Liver (tissue), 9 donors: ENCODE results near the gene GLB1L3. TPM values are rescaled to one million over a fixed set of nuclear protein-coding genes. Genes with fewer than 3 reads are reported as not detected.

Experiments
- DNase-seq: peaks from one replicate; pipeline ENCODE4 v3.0.0-alpha.2; 2017; ENCODE audit warnings: low spot score
- H3K27ac ChIP-seq, 2 donors: one replicate each; pipeline ENCODE4 v1.7.0; 2013; ENCODE audit warnings: inconsistent platforms in 2 of 2, low read length in 2 of 2, control low read depth in 1 of 2, low read depth in 1 of 2, mild to moderate bottlenecking in 1 of 2
- H3K27me3 ChIP-seq, 4 donors: one replicate each; pipeline versions ENCODE4 v1.6.1 to v1.7.0; 2013; ENCODE audit warnings: low read length in 3 of 4, inconsistent platforms in 1 of 4, mild to moderate bottlenecking in 1 of 4, moderate library complexity in 1 of 4; ENCODE audit not compliant: control insufficient read depth in 4 of 4, insufficient read depth in 4 of 4
- H3K36me3 ChIP-seq, 4 donors: one replicate each; pipeline versions ENCODE4 v1.6.1 to v1.7.0; 2013; ENCODE audit warnings: low read length in 3 of 4, mild to moderate bottlenecking in 3 of 4, low read depth in 1 of 4, moderate library complexity in 1 of 4; ENCODE audit not compliant: control insufficient read depth in 4 of 4, insufficient read depth in 3 of 4
- H3K4me1 ChIP-seq, 4 donors: one replicate each; pipeline versions ENCODE4 v1.6.1 to v1.7.0; 2013; ENCODE audit warnings: low read length in 3 of 4, mild to moderate bottlenecking in 3 of 4, moderate library complexity in 1 of 4; ENCODE audit not compliant: control insufficient read depth in 4 of 4, insufficient read depth in 4 of 4
- H3K4me3 ChIP-seq, 3 donors: one replicate each; pipeline versions ENCODE4 v1.6.1 to v1.7.0; 2013; ENCODE audit warnings: low read length in 3 of 3, control low read depth in 1 of 3, low read depth in 1 of 3, mild to moderate bottlenecking in 1 of 3
- H3K9ac ChIP-seq, 2 donors: one replicate each; pipeline ENCODE4 v1.7.0; 2013; ENCODE audit warnings: low read length in 2 of 2, mild to moderate bottlenecking in 2 of 2, moderate library complexity in 2 of 2, control low read depth in 1 of 2, low read depth in 1 of 2
- H3K9me3 ChIP-seq, 4 donors: one replicate each; pipeline versions ENCODE4 v1.6.1 to v1.7.0; 2013; ENCODE audit warnings: low read length in 3 of 4; ENCODE audit not compliant: control insufficient read depth in 4 of 4
- EGR1 ChIP-seq, 2 donors: IDR thresholded peaks; 2 replicates each; pipeline ENCODE4 v1.6.1; 2016 to 2018; ENCODE audit warnings: antibody characterized with exemption in 2 of 2, low read depth in 2 of 2
- FOXA1 ChIP-seq: IDR thresholded peaks from 2 replicates; pipeline ENCODE4 v1.6.1; 2016; ENCODE audit warnings: antibody characterized with exemption
- GABPA ChIP-seq, 2 donors: IDR thresholded peaks in 1 of 2; conservative IDR thresholded peaks in 1 of 2; 2 replicates each; pipeline ENCODE4 v1.6.1; 2016; ENCODE audit warnings: antibody characterized with exemption in 2 of 2, mild to moderate bottlenecking in 1 of 2, moderate library complexity in 1 of 2
- HNF4G ChIP-seq: IDR thresholded peaks from 2 replicates; pipeline ENCODE4 v1.6.1; 2016; ENCODE audit warnings: antibody characterized with exemption
- JUND ChIP-seq, 2 donors: IDR thresholded peaks; 2 replicates each; pipeline ENCODE4 v1.6.1; 2016; ENCODE audit warnings: antibody characterized with exemption in 2 of 2
- RAD21 ChIP-seq, 2 donors: IDR thresholded peaks; 2 replicates each; pipeline ENCODE4 v1.6.1; 2016; ENCODE audit warnings: antibody characterized with exemption in 2 of 2, mild to moderate bottlenecking in 2 of 2
- RXRA ChIP-seq, 2 donors: IDR thresholded peaks; 2 replicates each; pipeline ENCODE4 v1.6.1; 2017 to 2018; ENCODE audit warnings: antibody characterized with exemption in 2 of 2, mild to moderate bottlenecking in 1 of 2
- SP1 ChIP-seq: IDR thresholded peaks from 2 replicates; pipeline ENCODE4 v1.6.1; 2018; ENCODE audit warnings: antibody characterized with exemption, mild to moderate bottlenecking
- TAF1 ChIP-seq: conservative IDR thresholded peaks from 2 replicates; pipeline ENCODE4 v1.6.1; 2016; ENCODE audit warnings: antibody characterized with exemption, mild to moderate bottlenecking
- YY1 ChIP-seq: IDR thresholded peaks from 2 replicates; pipeline ENCODE4 v1.6.1; 2016; ENCODE audit warnings: antibody characterized with exemption, mild to moderate bottlenecking
- WGBS: extraction: QIAGEN DNeasy Blood & Tissue Kit; methylation state at CpG from one replicate; pipeline ENCODE4 v1.1.7; 2013; 5-methylcytosine and 5-hydroxymethylcytosine counted together
- polyA plus RNA-seq, 2 donors: library from polyadenylated mRNA; stranded (reverse) in 1 of 2; unstranded in 1 of 2; fragments of 200-250 nt in 1 of 2; fragments of >200 nt in 1 of 2; fragmentation: Nextera tagmentation in 1 of 2; extraction: Ambion mirVana in 1 of 2; gene quantifications; one replicate each; pipeline versions ENCODE4 v1.2.1 to v1.2.3, GENCODE V29; 2013 to 2015
- total RNA-seq, 2 donors: library from RNA; depleted of rRNA; stranded (reverse); fragments of >200 nt; gene quantifications; one replicate each; pipeline ENCODE4 v1.2.3, GENCODE V29; 2014
- TF ChIP-seq, protein P1 (sequence below): IDR thresholded peaks from 2 replicates; pipeline ENCODE4 v1.6.1; 2016; ENCODE audit warnings: antibody characterized with exemption
- TF ChIP-seq, protein P2 (sequence below): IDR thresholded peaks from 2 replicates; pipeline ENCODE4 v1.6.1; 2016; ENCODE audit warnings: antibody characterized with exemption, mild to moderate bottlenecking
- TF ChIP-seq, protein P3 (sequence below): IDR thresholded peaks from 2 replicates; pipeline ENCODE4 v1.6.1; 2016; ENCODE audit warnings: antibody characterized with exemption
- TF ChIP-seq, protein P4 (sequence below): IDR thresholded peaks from 2 replicates; pipeline ENCODE4 v1.6.1; 2016; ENCODE audit warnings: antibody characterized with exemption
- TF ChIP-seq, protein P5 (sequence below): fragments of 150-350 bp; IDR thresholded peaks from 2 replicates; pipeline ENCODE4 v1.5.1; 2017; ENCODE audit warnings: improper control_type of control experiment, low read depth, low read length; ENCODE audit not compliant: missing input control
- donor health status: healthy.
- donor health status: healthy.
- donor health status: healthy.
- donor health status: healthy.
- donor health status: healthy.

The GLB1L3 gene
- total and polyA plus RNA-seq, 4 donors, result 0.08 TPM; not detected in 3

DNA sequence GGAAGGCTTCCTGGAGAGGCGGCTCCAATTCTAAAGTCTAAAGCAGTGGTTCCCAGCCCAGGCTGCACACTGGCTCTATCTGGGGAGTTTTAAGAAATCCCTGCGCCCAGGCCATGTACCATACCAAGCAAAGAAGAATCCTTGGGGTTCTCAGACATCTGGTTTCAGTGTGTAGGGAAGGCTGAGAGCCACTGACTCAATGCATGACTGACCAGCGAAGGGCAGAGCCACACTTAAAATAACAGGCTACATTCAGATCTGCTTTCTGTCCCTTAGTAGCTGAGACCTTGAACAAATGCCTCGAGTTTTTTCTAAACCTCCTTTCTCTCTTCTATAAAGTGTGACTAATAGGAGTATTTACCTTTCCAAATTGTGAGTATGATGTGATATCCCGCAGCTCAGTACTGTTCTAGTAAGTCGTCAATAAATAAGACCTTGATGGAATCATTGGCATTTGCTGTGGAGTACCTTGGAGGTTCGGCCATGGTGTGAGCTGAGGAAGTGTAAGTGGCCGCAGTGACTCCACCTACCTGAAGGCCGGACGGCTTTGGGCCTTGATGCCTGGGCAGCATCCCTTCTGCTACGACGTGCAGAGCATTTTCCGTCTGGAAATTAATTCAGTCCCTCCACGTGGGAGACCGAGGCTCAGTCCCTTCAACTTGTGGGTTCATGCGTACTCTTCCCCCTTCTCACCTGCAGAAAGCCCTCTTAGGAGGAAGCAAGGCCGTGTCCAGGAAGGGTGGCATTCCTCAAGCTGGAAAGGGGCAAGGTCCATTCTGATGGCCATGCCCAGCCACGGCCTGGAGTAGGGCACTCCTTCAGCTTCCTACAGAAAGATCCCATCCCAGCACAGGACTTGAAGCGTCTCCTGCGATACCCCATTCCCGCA, 80.7 kb downstream of the GLB1L3 start:
- TF ChIP-seq YY1, result no peak
- TF ChIP-seq, protein P1, sequence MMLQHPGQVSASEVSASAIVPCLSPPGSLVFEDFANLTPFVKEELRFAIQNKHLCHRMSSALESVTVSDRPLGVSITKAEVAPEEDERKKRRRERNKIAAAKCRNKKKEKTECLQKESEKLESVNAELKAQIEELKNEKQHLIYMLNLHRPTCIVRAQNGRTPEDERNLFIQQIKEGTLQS, result no peak
- H3K9ac ChIP-seq, result no peak overlapping the region
- no peaks in the 10 kb centered on the region for H3K27me3 ChIP-seq
- H3K9me3 ChIP-seq, result no peaks in the 10 kb centered on the region
- WGBS, result 93% methylated on average over 21 of the region's 21 CpGs
- H3K27ac ChIP-seq, result no peak overlapping the region
- no peak overlapping the region for H3K4me3 ChIP-seq
- DNase-seq, result no peak
- H3K4me1 ChIP-seq, result peaks cover 0 to 3% (median 0%) of the 10 kb centered on the region in 4 donors
- H3K36me3 ChIP-seq, result no peaks in the 10 kb centered on the region

DNA sequence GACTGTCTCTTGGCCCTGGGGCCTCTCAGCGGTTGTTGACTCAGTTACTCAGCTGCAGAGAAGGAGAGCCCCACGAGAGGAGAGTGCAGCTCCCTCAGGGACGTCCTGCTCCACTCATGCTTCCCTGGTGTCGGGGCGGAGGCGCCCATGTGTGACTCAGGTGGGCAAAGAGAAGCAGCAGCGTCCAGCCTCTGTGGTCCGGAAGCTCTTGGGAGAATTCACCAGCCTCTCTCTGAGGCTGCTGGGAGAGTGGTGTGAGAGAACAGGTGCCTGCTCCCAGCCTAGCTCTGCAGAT, 81.3 kb downstream of the GLB1L3 start:
- Histone ChIP-seq H3K4me1 (peaks cover 0 to 3% (median 0%) of the 10 kb centered on the region in 4 donors), H3K27ac (no peak overlapping the region), H3K9me3 (no peaks in the 10 kb centered on the region), H3K9ac (no peak overlapping the region), H3K27me3 (no peaks in the 10 kb centered on the region), H3K36me3 (no peaks in the 10 kb centered on the region), H3K4me3 (no peak overlapping the region)
- TF ChIP-seq, protein P1, result no peak
- TF ChIP-seq, protein P2, sequence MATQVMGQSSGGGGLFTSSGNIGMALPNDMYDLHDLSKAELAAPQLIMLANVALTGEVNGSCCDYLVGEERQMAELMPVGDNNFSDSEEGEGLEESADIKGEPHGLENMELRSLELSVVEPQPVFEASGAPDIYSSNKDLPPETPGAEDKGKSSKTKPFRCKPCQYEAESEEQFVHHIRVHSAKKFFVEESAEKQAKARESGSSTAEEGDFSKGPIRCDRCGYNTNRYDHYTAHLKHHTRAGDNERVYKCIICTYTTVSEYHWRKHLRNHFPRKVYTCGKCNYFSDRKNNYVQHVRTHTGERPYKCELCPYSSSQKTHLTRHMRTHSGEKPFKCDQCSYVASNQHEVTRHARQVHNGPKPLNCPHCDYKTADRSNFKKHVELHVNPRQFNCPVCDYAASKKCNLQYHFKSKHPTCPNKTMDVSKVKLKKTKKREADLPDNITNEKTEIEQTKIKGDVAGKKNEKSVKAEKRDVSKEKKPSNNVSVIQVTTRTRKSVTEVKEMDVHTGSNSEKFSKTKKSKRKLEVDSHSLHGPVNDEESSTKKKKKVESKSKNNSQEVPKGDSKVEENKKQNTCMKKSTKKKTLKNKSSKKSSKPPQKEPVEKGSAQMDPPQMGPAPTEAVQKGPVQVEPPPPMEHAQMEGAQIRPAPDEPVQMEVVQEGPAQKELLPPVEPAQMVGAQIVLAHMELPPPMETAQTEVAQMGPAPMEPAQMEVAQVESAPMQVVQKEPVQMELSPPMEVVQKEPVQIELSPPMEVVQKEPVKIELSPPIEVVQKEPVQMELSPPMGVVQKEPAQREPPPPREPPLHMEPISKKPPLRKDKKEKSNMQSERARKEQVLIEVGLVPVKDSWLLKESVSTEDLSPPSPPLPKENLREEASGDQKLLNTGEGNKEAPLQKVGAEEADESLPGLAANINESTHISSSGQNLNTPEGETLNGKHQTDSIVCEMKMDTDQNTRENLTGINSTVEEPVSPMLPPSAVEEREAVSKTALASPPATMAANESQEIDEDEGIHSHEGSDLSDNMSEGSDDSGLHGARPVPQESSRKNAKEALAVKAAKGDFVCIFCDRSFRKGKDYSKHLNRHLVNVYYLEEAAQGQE, result no peak
- TF ChIP-seq, protein P3, sequence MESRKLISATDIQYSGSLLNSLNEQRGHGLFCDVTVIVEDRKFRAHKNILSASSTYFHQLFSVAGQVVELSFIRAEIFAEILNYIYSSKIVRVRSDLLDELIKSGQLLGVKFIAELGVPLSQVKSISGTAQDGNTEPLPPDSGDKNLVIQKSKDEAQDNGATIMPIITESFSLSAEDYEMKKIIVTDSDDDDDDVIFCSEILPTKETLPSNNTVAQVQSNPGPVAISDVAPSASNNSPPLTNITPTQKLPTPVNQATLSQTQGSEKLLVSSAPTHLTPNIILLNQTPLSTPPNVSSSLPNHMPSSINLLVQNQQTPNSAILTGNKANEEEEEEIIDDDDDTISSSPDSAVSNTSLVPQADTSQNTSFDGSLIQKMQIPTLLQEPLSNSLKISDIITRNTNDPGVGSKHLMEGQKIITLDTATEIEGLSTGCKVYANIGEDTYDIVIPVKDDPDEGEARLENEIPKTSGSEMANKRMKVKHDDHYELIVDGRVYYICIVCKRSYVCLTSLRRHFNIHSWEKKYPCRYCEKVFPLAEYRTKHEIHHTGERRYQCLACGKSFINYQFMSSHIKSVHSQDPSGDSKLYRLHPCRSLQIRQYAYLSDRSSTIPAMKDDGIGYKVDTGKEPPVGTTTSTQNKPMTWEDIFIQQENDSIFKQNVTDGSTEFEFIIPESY, result no peak
- no peak for TF ChIP-seq RAD21 (IDR thresholded peaks at IDR 0.05)
- TF ChIP-seq GABPA (IDR thresholded peaks at IDR 0.05 in 1 of 2, conservative IDR thresholded peaks at IDR 0.05 in 1 of 2), result no peak
- TF ChIP-seq, protein P4, sequence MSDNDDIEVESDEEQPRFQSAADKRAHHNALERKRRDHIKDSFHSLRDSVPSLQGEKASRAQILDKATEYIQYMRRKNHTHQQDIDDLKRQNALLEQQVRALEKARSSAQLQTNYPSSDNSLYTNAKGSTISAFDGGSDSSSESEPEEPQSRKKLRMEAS, result no peak
- no peak for DNase-seq
- WGBS, result 89% methylated on average over 8 of the region's 8 CpGs

DNA sequence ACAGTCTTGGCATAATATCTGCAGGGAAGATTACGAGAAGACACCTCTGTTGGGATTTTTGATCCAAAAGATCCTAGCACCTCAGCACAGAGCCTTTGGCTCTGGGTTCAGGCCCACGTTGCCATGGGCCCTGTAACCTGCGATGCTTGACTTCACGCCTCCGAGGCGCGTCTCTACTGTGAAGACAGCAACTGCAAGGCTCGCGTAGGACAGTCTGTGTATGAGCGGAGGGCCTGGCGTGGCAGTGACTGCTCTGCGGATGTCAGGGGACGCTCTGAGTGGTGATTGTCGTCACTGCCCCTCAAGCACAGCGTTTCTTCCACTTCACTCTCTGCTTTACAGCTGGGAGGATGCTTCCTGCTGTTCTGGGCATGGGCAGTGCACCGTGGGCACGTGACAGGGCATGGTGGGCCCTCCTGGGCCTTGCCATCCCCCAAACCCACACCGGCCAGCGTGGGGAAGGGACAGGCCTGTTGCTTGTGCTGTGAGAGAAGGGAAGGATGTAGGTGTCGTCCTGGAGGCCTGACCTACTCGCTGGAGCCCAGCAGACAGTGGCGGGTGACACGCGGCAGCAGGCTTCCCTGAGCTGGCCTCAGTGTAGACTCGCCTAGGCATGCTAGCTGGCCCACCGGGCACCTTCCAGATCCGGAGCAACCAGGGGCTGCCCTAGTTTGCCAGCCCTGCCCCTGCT, 82.1 kb downstream of the GLB1L3 start:
- H3K4me1 ChIP-seq, result peaks cover 0 to 3% (median 0%) of the 10 kb centered on the region in 4 donors
- H3K27me3 ChIP-seq, result no peaks in the 10 kb centered on the region
- H3K4me3 ChIP-seq, result no peak overlapping the region
- no peaks in the 10 kb centered on the region for H3K9me3 ChIP-seq
- 91% methylated on average over 27 of the region's 27 CpGs for WGBS
- H3K9ac ChIP-seq, result no peak overlapping the region
- DNase-seq, result no peak
- no peaks in the 10 kb centered on the region for H3K36me3 ChIP-seq
- H3K27ac ChIP-seq, result no peak overlapping the region
- TF ChIP-seq GABPA (IDR thresholded peaks at IDR 0.05 in 1 of 2, conservative IDR thresholded peaks at IDR 0.05 in 1 of 2) (no peak), EGR1 (IDR thresholded peaks at IDR 0.05; ENCODE audit: low read depth in 2 of 2) (no peak), TAF1 (no peak), SP1 (no peak), JUND (IDR thresholded peaks at IDR 0.05) (no peak), YY1 (no peak), FOXA1 (no peak), HNF4G (no peak), RXRA (IDR thresholded peaks at IDR 0.05) (no peak)
- TF ChIP-seq, protein P5, sequence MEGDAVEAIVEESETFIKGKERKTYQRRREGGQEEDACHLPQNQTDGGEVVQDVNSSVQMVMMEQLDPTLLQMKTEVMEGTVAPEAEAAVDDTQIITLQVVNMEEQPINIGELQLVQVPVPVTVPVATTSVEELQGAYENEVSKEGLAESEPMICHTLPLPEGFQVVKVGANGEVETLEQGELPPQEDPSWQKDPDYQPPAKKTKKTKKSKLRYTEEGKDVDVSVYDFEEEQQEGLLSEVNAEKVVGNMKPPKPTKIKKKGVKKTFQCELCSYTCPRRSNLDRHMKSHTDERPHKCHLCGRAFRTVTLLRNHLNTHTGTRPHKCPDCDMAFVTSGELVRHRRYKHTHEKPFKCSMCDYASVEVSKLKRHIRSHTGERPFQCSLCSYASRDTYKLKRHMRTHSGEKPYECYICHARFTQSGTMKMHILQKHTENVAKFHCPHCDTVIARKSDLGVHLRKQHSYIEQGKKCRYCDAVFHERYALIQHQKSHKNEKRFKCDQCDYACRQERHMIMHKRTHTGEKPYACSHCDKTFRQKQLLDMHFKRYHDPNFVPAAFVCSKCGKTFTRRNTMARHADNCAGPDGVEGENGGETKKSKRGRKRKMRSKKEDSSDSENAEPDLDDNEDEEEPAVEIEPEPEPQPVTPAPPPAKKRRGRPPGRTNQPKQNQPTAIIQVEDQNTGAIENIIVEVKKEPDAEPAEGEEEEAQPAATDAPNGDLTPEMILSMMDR, result no peak
- TF ChIP-seq, protein P3, result no peak
